ENCODE data around the gene LRRC8C.

LRRC8C gene

DNA sequence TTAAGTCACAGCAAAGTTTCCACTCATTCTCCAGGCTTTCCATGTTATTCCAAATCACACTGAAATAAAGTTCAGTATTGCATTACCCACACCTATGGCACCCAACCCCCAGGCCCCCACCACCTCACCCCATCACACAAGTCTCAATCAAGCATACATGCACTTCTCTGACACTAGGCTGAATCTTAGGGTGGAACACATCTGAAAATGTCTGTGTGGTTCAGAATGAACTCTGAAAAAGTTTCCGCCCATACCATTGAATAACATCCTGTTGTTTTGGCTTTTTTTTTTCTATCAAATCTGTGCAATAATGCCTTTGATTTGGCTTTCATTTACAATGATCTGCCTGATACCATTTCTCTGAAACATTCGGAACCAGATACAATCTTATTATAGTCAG, 25.8 kb upstream of the LRRC8C start:
- Histone ChIP-seq H3K9ac (ENCODE audit: low read length in 5 of 5) (no peak overlapping the region), H3K4me3 (ENCODE audit: low read depth in 1 of 5, low read length in 5 of 5) (no peak overlapping the region), H3K27ac (ENCODE audit: low read depth, low read length) (peak overlapping the region; percentile 64), H3K4me1 (ENCODE audit: control insufficient read depth in 5 of 5, insufficient read depth in 5 of 5, low read length in 5 of 5) (peaks cover 4 to 41% (median 35%) of the 10 kb centered on the region in 5 donors), H3K36me3 (ENCODE audit: control insufficient read depth in 5 of 5, insufficient read depth in 5 of 5, low read length in 5 of 5) (no peaks in the 10 kb centered on the region), H3K9me3 (ENCODE audit: control insufficient read depth in 5 of 5, low read length in 5 of 5) (no peaks in the 10 kb centered on the region), H3K27me3 (ENCODE audit: control insufficient read depth in 5 of 5, insufficient read depth in 4 of 5, low read length in 5 of 5) (no peaks in the 10 kb centered on the region)

DNA sequence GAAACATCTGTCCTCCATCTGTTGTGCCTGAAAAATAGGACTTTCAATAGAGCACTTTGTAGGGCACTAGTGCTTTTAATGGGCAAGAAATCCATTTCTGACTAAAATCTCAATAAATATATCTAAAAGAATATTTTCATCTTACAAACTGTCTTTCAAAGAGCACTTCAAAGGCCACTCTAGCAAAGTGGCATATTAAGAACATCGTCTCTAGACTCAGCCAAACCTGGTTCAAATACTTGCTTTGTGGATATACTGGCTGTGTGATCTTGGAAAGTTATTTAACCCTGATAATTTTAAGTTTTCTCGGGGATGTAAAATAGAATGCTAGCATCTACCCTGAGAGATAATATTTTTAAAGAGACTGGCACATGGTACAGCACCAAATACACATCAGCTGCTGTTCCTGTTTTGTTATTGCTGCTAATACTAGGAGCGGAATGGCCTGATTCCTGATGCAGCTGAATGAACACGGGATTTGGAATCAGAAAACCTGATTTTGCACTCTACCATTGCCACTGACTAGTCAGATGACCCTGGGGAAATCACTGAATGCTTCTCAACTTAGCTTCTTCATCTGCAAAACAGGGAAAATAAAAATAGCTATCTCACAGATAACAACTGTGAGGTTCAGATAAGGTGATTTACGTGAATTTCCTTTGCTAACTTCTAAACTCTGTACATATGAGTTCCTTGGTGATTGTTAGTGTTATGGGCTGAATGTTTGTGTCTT, 25.2 kb upstream of the LRRC8C start:
- no peak overlapping the region for H3K9ac ChIP-seq (ENCODE audit: low read length in 5 of 5)
- H3K4me1 ChIP-seq (ENCODE audit: control insufficient read depth in 5 of 5, insufficient read depth in 5 of 5, low read length in 5 of 5): peaks cover 4 to 39% (median 35%) of the 10 kb centered on the region in 5 donors
- H3K4me3 ChIP-seq (ENCODE audit: low read depth in 1 of 5, low read length in 5 of 5): no peak overlapping the region
- H3K9me3 ChIP-seq (ENCODE audit: control insufficient read depth in 5 of 5, low read length in 5 of 5): no peaks in the 10 kb centered on the region
- H3K27me3 ChIP-seq (ENCODE audit: control insufficient read depth in 5 of 5, insufficient read depth in 4 of 5, low read length in 5 of 5): no peaks in the 10 kb centered on the region
- peak overlapping the region; percentile 64 for H3K27ac ChIP-seq (ENCODE audit: low read depth, low read length)
- no peaks in the 10 kb centered on the region for H3K36me3 ChIP-seq (ENCODE audit: control insufficient read depth in 5 of 5, insufficient read depth in 5 of 5, low read length in 5 of 5)

DNA sequence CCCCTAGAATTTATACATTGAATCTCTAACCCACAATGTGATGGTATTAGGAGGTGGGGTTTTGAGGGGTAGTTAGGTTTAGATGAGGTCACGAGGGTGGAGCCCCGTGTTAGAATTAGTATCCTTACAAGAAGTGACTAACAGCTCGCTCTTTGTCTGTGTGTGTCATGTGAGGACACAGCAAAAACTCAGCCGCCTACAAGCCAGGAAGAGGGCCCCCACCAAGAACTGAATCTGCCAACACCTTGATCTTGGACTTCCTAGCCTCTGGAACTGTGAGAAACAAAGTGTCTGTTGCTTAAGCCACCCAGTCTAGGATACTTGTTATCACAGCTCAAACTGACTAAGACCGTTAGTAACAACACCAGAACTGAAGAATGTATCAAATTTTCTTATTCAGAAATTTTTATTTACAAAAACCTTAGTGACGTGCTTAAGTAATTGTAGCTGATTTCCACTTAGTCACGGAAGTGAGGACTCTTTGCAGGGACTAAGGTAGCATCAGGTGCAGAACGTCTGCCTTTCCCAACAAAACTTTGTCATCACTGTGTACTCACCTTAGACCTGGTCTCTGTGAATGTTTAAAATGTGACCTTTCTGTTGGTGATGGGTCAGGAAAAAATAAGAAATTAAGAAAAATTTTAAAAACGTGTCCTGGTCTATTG, 24.5 kb upstream of the LRRC8C start:
- Histone ChIP-seq H3K36me3 (ENCODE audit: control insufficient read depth in 5 of 5, insufficient read depth in 5 of 5, low read length in 5 of 5) (no peaks in the 10 kb centered on the region), H3K27ac (ENCODE audit: low read depth, low read length) (peak overlapping the region; percentile 64), H3K9me3 (ENCODE audit: control insufficient read depth in 5 of 5, low read length in 5 of 5) (no peaks in the 10 kb centered on the region), H3K4me1 (ENCODE audit: control insufficient read depth in 5 of 5, insufficient read depth in 5 of 5, low read length in 5 of 5) (peaks cover 4 to 38% (median 35%) of the 10 kb centered on the region in 5 donors), H3K4me3 (ENCODE audit: low read depth in 1 of 5, low read length in 5 of 5) (no peak overlapping the region), H3K9ac (ENCODE audit: low read length in 5 of 5) (no peak overlapping the region), H3K27me3 (ENCODE audit: control insufficient read depth in 5 of 5, insufficient read depth in 4 of 5, low read length in 5 of 5) (no peaks in the 10 kb centered on the region)

DNA sequence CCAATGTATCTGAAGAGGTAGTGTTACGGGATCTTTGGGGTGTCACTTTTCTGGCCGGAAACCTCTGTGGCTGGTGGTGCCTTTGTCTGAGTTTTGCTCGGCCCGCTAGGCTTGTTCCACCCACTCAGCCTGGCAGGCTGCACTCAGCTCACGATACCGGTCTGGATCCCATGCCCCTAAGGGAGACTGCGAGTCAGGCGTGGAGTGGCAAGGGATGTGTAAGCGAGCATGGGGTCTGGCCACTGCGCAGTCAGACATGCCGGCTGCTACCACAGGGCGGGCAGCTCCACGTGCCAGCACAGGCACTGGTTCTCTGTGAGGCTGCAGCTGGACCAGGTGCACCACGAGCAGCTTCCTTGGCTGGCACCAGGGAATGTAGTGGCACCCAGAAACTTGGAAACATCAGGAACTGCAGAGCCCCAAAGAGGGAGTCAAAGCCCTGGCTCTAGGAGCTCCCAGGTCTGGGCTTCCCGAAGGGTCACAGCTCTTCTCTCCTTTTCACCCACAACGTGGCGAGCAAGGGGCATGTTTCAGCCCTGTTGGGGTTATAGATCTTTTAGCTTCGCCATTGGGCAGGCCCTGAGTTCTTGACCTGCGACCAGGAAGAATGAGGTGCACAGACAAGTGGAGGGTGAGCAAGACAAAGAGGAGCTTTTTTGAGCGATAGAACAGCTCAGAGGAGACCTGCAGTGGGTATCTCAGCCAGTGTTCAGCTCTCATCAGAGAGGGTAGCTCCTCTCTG, 23.8 kb upstream of the LRRC8C start:
- Histone ChIP-seq H3K27ac (ENCODE audit: low read depth, low read length) (peak overlapping the region; percentile 6), H3K4me1 (ENCODE audit: control insufficient read depth in 5 of 5, insufficient read depth in 5 of 5, low read length in 5 of 5) (peaks cover 4 to 38% (median 35%) of the 10 kb centered on the region in 5 donors)

DNA sequence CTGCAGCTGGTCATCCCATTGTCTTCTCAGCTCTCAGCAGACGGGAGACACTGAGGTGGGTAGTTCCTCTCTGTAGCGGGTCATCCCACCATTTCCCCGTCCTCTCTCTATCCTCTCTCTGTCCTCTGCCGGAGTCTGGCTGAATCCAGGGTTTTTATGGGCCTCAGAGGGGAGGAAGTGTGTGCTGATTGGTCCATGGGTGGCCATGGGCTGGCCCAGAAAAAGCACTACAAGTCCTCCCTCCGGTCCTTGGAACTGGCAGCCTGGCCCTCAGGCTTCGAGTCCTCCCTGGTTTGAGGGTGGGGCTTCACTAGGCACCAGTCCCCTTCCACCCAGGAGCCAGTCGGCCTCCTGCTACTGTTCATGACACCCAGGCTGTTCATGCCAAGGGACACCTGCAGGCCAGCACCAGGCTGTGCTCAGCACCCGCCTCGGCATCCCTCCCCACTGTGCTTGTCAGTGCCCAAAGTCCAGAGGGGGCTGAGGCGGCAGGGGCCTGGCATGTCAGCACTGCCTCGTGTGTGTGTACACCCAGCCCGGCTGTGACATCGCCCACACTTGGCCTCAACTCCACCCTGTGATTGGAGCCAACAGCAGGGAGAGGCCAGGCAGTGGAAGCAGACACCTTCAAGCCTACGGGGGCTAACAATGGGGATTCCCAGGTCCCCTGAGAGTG, 23.0 kb upstream of the LRRC8C start:
- Histone ChIP-seq H3K27ac (ENCODE audit: low read depth, low read length) (no peak overlapping the region), H3K9ac (ENCODE audit: low read length in 5 of 5) (no peak overlapping the region), H3K27me3 (ENCODE audit: control insufficient read depth in 5 of 5, insufficient read depth in 4 of 5, low read length in 5 of 5) (no peaks in the 10 kb centered on the region), H3K9me3 (ENCODE audit: control insufficient read depth in 5 of 5, low read length in 5 of 5) (no peaks in the 10 kb centered on the region), H3K36me3 (ENCODE audit: control insufficient read depth in 5 of 5, insufficient read depth in 5 of 5, low read length in 5 of 5) (no peaks in the 10 kb centered on the region), H3K4me1 (ENCODE audit: control insufficient read depth in 5 of 5, insufficient read depth in 5 of 5, low read length in 5 of 5) (peaks cover 4 to 41% (median 37%) of the 10 kb centered on the region in 5 donors), H3K4me3 (ENCODE audit: low read depth in 1 of 5, low read length in 5 of 5) (peak overlapping the region in 2 of 5 donors; percentile 4 to 17)

More for the DNA sequence above, 23.8 kb upstream of the LRRC8C start:
- no peaks in the 10 kb centered on the region for H3K27me3 ChIP-seq (ENCODE audit: control insufficient read depth in 5 of 5, insufficient read depth in 4 of 5, low read length in 5 of 5)
- no peaks in the 10 kb centered on the region for H3K9me3 ChIP-seq (ENCODE audit: control insufficient read depth in 5 of 5, low read length in 5 of 5)
- peak overlapping the region in 1 of 5 donors; percentile 4 for H3K4me3 ChIP-seq (ENCODE audit: low read depth in 1 of 5, low read length in 5 of 5)
- H3K9ac ChIP-seq (ENCODE audit: low read length in 5 of 5): no peak overlapping the region
- no peaks in the 10 kb centered on the region for H3K36me3 ChIP-seq (ENCODE audit: control insufficient read depth in 5 of 5, insufficient read depth in 5 of 5, low read length in 5 of 5)

DNA sequence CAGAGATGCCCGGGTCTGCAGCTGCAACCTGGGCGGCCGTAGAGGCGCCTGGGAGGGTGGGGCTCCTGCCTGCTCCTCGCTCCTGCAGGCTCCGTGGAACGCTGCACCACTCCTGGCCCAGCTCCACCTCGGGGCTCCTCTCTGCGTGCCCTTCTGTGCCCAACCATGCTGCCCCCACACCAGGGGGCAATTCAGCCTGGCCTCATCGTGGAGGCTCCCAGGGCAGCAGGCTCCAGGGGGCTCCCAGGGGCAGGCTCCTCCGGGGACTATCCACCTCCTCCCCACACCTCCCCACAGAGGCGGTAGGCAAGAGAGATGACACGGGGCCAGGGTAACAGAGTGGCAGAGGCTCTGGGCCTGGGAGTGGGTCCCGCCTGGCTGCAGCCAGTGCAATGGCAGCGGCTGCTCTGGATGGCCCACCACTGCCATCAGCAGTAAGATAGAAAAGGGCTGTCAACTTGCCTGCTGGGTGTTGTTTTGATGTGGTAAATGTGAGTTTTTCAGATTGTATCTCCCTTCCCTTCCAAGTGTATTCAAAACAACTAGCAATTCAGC, 22.4 kb upstream of the LRRC8C start:
- Histone ChIP-seq H3K9ac (ENCODE audit: low read length in 5 of 5) (no peak overlapping the region), H3K9me3 (ENCODE audit: control insufficient read depth in 5 of 5, low read length in 5 of 5) (no peaks in the 10 kb centered on the region), H3K4me3 (ENCODE audit: low read depth in 1 of 5, low read length in 5 of 5) (peak overlapping the region in 1 of 5 donors; percentile 17), H3K27me3 (ENCODE audit: control insufficient read depth in 5 of 5, insufficient read depth in 4 of 5, low read length in 5 of 5) (no peaks in the 10 kb centered on the region), H3K4me1 (ENCODE audit: control insufficient read depth in 5 of 5, insufficient read depth in 5 of 5, low read length in 5 of 5) (peaks cover 4 to 41% (median 38%) of the 10 kb centered on the region in 5 donors), H3K27ac (ENCODE audit: low read depth, low read length) (no peak overlapping the region), H3K36me3 (ENCODE audit: control insufficient read depth in 5 of 5, insufficient read depth in 5 of 5, low read length in 5 of 5) (no peaks in the 10 kb centered on the region)

DNA sequence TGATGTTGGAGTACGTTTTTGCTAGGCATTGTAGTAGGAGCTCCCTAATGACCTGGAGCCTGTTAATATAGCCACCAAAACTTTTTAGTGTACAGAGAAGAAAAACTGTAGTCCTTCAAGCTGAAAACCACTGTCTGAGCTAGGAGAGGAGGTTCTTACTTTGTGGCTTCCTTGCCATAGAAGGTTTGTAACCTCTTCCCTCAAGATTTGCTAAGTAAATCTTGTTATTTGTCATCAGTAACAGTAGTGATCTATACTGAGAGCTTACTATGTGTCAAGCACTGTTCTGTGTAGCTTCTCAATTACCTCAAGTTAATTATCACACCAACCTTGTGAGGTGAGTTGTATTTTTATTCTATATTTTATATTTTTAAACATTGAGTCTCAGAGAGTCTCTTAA, 21.2 kb upstream of the LRRC8C start:
- Histone ChIP-seq H3K4me1 (ENCODE audit: control insufficient read depth in 5 of 5, insufficient read depth in 5 of 5, low read length in 5 of 5) (peaks cover 2 to 46% (median 44%) of the 10 kb centered on the region in 5 donors), H3K27ac (ENCODE audit: low read depth, low read length) (no peak overlapping the region), H3K4me3 (ENCODE audit: low read depth in 1 of 5, low read length in 5 of 5) (no peak overlapping the region), H3K9ac (ENCODE audit: low read length in 5 of 5) (no peak overlapping the region), H3K36me3 (ENCODE audit: control insufficient read depth in 5 of 5, insufficient read depth in 5 of 5, low read length in 5 of 5) (no peaks in the 10 kb centered on the region), H3K9me3 (ENCODE audit: control insufficient read depth in 5 of 5, low read length in 5 of 5) (no peaks in the 10 kb centered on the region), H3K27me3 (ENCODE audit: control insufficient read depth in 5 of 5, insufficient read depth in 4 of 5, low read length in 5 of 5) (no peaks in the 10 kb centered on the region)

DNA sequence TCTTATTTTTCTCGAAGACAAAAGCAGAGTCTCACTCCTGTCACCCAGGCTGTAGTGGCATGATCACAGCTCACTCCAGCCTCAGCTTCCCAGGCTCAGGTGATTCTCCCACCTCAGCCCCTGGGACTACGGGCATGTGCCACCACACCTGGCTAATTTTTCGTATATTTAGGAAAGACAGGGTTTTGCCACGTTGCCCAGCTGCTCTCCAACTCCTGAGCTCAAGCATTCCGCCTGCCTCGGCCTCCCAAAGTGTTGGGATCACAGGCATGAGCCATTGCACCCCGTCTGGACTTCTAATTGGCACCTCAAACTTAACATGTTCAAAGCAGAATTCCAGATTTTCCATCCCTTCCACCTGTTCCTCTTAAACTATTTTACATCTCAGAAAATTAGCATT, 19.0 kb upstream of the LRRC8C start:
- no peak overlapping the region for H3K9ac ChIP-seq (ENCODE audit: low read length in 5 of 5)
- no peaks in the 10 kb centered on the region for H3K27me3 ChIP-seq (ENCODE audit: control insufficient read depth in 5 of 5, insufficient read depth in 4 of 5, low read length in 5 of 5)
- H3K4me1 ChIP-seq (ENCODE audit: control insufficient read depth in 5 of 5, insufficient read depth in 5 of 5, low read length in 5 of 5): peaks cover 0 to 36% (median 34%) of the 10 kb centered on the region in 5 donors
- no peaks in the 10 kb centered on the region for H3K36me3 ChIP-seq (ENCODE audit: control insufficient read depth in 5 of 5, insufficient read depth in 5 of 5, low read length in 5 of 5)
- no peak overlapping the region for H3K4me3 ChIP-seq (ENCODE audit: low read depth in 1 of 5, low read length in 5 of 5)
- no peak overlapping the region for H3K27ac ChIP-seq (ENCODE audit: low read depth, low read length)
- no peaks in the 10 kb centered on the region for H3K9me3 ChIP-seq (ENCODE audit: control insufficient read depth in 5 of 5, low read length in 5 of 5)

DNA sequence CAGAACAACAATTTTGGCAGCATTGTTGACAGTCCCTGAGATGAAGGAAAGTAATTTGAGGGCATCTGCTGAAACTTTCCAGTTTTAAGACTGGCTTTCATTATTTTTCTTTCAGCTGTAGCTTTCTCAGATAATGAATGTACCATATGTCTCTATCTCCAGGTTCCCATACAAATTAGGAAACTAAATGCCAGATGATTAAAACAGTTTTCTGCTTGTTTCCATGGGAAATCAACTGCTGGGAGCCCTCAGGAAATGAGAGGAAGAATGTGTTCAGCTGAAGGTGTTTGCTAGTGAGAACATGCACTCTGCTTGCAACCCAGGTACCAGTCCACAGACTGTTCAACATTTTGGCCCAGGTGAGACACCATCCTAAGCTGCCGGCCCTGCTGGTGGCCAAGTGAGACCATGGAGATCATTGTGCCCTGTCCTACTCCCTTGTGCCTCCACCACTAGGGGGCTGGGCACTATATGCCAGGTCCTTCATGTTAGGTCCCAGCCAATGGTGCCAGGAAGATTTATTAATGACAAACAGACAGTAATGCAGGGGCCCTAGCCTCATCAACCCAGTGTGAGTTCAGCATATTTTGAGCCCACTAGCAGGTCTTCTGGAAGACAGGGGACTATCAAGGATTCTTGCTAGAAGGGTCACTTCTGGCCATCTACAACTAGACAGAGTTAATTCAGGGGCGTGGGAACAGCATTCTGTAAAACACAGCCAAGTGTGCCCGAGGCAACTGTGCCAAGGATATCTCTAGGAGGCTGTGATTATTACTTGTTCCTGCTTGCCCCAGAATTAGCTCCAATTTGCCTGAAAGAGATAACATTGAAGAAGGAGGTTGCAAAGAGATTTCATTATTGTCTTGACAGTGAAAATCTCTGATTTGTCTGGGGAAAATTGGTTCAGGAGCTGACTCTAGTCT, 17.0 kb upstream of the LRRC8C start:
- Histone ChIP-seq H3K27me3 (ENCODE audit: control insufficient read depth in 5 of 5, insufficient read depth in 4 of 5, low read length in 5 of 5) (no peaks in the 10 kb centered on the region), H3K36me3 (ENCODE audit: control insufficient read depth in 5 of 5, insufficient read depth in 5 of 5, low read length in 5 of 5) (no peaks in the 10 kb centered on the region), H3K4me3 (ENCODE audit: low read depth in 1 of 5, low read length in 5 of 5) (no peak overlapping the region), H3K4me1 (ENCODE audit: control insufficient read depth in 5 of 5, insufficient read depth in 5 of 5, low read length in 5 of 5) (peaks cover 0 to 23% (median 19%) of the 10 kb centered on the region in 5 donors), H3K9ac (ENCODE audit: low read length in 5 of 5) (peak overlapping the region in 1 of 5 donors; percentile 0), H3K9me3 (ENCODE audit: control insufficient read depth in 5 of 5, low read length in 5 of 5) (no peaks in the 10 kb centered on the region), H3K27ac (ENCODE audit: low read depth, low read length) (peak overlapping the region; percentile 26)

Measured in subcutaneous abdominal adipose tissue (tissue), 5 donors.